Osteoblast (primary cell): ENCODE data around the gene KRAS. TPM values are rescaled to one million over a fixed set of nuclear protein-coding genes. Genes with fewer than 3 reads are reported as not detected.
A peak's percentile ranks its signal among the peaks of the same experiment; 100 is the strongest.
"Not testable (repeated sequence)": the region's sequence is repeated elsewhere in the genome, so short reads cannot be mapped to it uniquely, and the experiment has no call there.

Experiments used
- DNase-seq: peaks from one replicate; pipeline ENCODE4 v3.0.0; 2011; ENCODE audit warnings: low spot score, mixed read lengths; ENCODE audit not compliant: insufficient read length; ENCODE audit errors: missing footprints
- H2AFZ ChIP-seq: 2 replicates; pipeline ENCODE4 v1.6.0; 2011; ENCODE audit warnings: mild to moderate bottlenecking, low read length
- H3K27ac ChIP-seq: 2 replicates; pipeline ENCODE4 v1.5.1; 2011; ENCODE audit warnings: mild to moderate bottlenecking, low read depth, low read length, moderate library complexity
- H3K27me3 ChIP-seq: 2 replicates; pipeline ENCODE4 v1.6.0; 2012; ENCODE audit warnings: mild to moderate bottlenecking, control low read depth, inconsistent platforms, low read length, moderate library complexity; ENCODE audit not compliant: insufficient read depth
- H3K36me3 ChIP-seq: 2 replicates; pipeline ENCODE4 v1.5.1; 2011; ENCODE audit warnings: mild to moderate bottlenecking, low read length, control low read depth, moderate library complexity; ENCODE audit not compliant: insufficient read depth
- H3K4me1 ChIP-seq: 2 replicates; pipeline ENCODE4 v1.5.1; 2011; ENCODE audit warnings: mild to moderate bottlenecking, low read length, control low read depth, moderate library complexity; ENCODE audit not compliant: insufficient read depth
- H3K4me2 ChIP-seq: 2 replicates; pipeline ENCODE4 v1.6.0; 2011; ENCODE audit warnings: mild to moderate bottlenecking, low read length; ENCODE audit not compliant: insufficient read depth
- H3K4me3 ChIP-seq: fragments of 200-600 bp; sonication (generic); 3 replicates; pipeline ENCODE4 v1.5.1; 2012; ENCODE audit warnings: mild to moderate bottlenecking, low read length, inconsistent platforms; ENCODE audit not compliant: insufficient read depth
- H3K79me2 ChIP-seq: 2 replicates; pipeline ENCODE4 v1.6.0; 2012; ENCODE audit warnings: mild to moderate bottlenecking, low read length, control low read depth, inconsistent platforms; ENCODE audit not compliant: insufficient read depth
- H3K9me3 ChIP-seq: 2 replicates; pipeline ENCODE4 v1.5.1; 2011; ENCODE audit warnings: low read depth, low read length, control low read depth
- H4K20me1 ChIP-seq: 2 replicates; pipeline ENCODE4 v1.6.0; 2012; ENCODE audit warnings: mild to moderate bottlenecking, low read length, control low read depth; ENCODE audit not compliant: insufficient read depth
- total RNA-seq: library from RNA; depleted of rRNA; stranded (reverse); fragments of >200 nt; gene quantifications from 2 replicates; pipeline ENCODE4 v1.2.3, GENCODE V29; 2012
- TF ChIP-seq, protein P1 (sequence below): IDR thresholded peaks from 2 replicates; pipeline ENCODE4 v1.5.1; 2011; ENCODE audit warnings: mild to moderate bottlenecking, low read depth, low read length, moderate library complexity; ENCODE audit errors: extremely low read depth

The KRAS gene
- 18.5 and 23.9 TPM in 2 replicates for total RNA-seq

GRCh38 chr12:25250744-25251730 lies at the start of gene KRAS:
KRAS (minus strand) TSS chr12:25250929.
- H3K9me3 ChIP-seq = no peaks in the 10 kb centered on the region

GRCh38 chr12:25296381-25296780 lies 45.7 kb upstream of the KRAS start:
- no peaks in the 10 kb centered on the region for H3K36me3 ChIP-seq
- no peaks in the 10 kb centered on the region for H3K4me1 ChIP-seq
- no peaks in the 10 kb centered on the region for H4K20me1 ChIP-seq
- no peak overlapping the region for H3K4me2 ChIP-seq
- peaks cover 6% of the 10 kb centered on the region for H3K27me3 ChIP-seq
- no peak overlapping the region for H3K27ac ChIP-seq
- TF ChIP-seq, protein P1, sequence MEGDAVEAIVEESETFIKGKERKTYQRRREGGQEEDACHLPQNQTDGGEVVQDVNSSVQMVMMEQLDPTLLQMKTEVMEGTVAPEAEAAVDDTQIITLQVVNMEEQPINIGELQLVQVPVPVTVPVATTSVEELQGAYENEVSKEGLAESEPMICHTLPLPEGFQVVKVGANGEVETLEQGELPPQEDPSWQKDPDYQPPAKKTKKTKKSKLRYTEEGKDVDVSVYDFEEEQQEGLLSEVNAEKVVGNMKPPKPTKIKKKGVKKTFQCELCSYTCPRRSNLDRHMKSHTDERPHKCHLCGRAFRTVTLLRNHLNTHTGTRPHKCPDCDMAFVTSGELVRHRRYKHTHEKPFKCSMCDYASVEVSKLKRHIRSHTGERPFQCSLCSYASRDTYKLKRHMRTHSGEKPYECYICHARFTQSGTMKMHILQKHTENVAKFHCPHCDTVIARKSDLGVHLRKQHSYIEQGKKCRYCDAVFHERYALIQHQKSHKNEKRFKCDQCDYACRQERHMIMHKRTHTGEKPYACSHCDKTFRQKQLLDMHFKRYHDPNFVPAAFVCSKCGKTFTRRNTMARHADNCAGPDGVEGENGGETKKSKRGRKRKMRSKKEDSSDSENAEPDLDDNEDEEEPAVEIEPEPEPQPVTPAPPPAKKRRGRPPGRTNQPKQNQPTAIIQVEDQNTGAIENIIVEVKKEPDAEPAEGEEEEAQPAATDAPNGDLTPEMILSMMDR = no peak
- H3K4me3 ChIP-seq = no peak overlapping the region
- DNase-seq = no peak
- H3K79me2 ChIP-seq = no peaks in the 10 kb centered on the region
- no peak overlapping the region for H2AFZ ChIP-seq
- H3K9me3 ChIP-seq = no peaks in the 10 kb centered on the region

More at GRCh38 chr12:25250744-25251730, at the start of gene KRAS:
- H3K4me2 ChIP-seq = peak within 1 kb of the TSS; percentile 95
- H3K79me2 ChIP-seq = peaks cover 40% of the 10 kb centered on the region
- no peaks in the 10 kb centered on the region for H3K36me3 ChIP-seq
- peak within 1 kb of the TSS; percentile 73 for H3K27ac ChIP-seq
- DNase-seq = peak; percentile 99
- H3K4me3 ChIP-seq = peak within 1 kb of the TSS; percentile 86
- peaks cover 7% of the 10 kb centered on the region for H3K4me1 ChIP-seq
- peak within 1 kb of the TSS; percentile 89 for H2AFZ ChIP-seq
- TF ChIP-seq, protein P1 = no peak
- peaks cover 2% of the 10 kb centered on the region for H3K27me3 ChIP-seq
- peaks cover 6% of the 10 kb centered on the region for H4K20me1 ChIP-seq

- Histone ChIP-seq H3K4me2 (no peak overlapping the region), H2AFZ (no peak overlapping the region), H3K27me3 (peaks cover 2% of the 10 kb centered on the region), H3K9me3 (no peaks in the 10 kb centered on the region), H3K27ac (no peak overlapping the region), H3K4me1 (no peaks in the 10 kb centered on the region), H3K79me2 (no peaks in the 10 kb centered on the region), H3K4me3 (no peak overlapping the region), H3K36me3 (no peaks in the 10 kb centered on the region), H4K20me1 (no peaks in the 10 kb centered on the region)
- DNase-seq = no peak
- TF ChIP-seq, protein P1 = no peak
These were observed 44.6 kb upstream of the KRAS start for GRCh38 chr12:25295361-25295760.

DNA sequence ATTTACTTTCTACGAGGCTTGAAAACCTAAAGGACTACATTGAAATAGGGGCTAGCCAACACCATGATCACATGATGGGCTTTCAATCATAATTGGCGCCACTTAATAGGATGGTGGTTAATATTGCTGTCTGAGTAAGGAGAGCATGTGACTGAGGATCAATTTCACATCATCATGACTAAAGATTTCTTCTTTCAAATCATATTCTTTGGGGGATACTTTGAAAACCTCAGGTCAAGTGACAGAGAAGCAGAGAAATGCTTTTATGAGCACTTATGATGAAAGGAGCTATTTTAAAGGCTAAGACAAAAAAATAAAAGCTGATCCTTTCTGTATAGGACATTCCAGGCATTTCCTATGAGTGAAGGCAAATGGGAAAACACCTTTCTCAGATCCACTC lies 42.9 kb upstream of the KRAS start:
- H3K4me2 ChIP-seq = no peak overlapping the region
- no peak overlapping the region for H2AFZ ChIP-seq
- H3K36me3 ChIP-seq = no peaks in the 10 kb centered on the region
- H3K27ac ChIP-seq = no peak overlapping the region
- H3K79me2 ChIP-seq = no peaks in the 10 kb centered on the region
- DNase-seq = no peak
- H3K4me1 ChIP-seq = no peaks in the 10 kb centered on the region
- no peaks in the 10 kb centered on the region for H3K27me3 ChIP-seq
- TF ChIP-seq, protein P1 = no peak
- H3K9me3 ChIP-seq = no peaks in the 10 kb centered on the region
- H4K20me1 ChIP-seq = no peaks in the 10 kb centered on the region
- H3K4me3 ChIP-seq = no peak overlapping the region

DNA sequence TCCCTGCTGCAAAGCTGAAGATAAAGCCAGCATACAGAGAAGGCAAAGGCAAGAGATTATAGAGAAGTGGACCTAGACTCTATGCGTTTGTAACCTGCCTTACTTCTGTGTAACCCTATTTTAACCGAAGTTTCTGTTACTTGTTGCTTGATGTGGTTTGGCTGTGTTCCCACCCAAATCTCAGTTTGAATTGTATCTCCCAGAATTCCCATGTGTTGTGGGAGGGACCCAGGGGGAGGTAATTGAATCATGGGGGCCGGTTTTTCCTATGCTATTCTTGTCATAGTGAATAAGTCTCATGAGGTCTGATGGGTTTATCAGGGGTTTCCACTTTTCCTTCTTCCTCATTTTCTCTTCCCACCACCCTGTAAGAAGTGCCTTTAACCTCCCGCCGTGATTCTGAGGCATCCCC lies 42.1 kb upstream of the KRAS start:
- not testable (repeated sequence) for H3K4me2 ChIP-seq, H3K4me1 ChIP-seq, H3K36me3 ChIP-seq, H3K9me3 ChIP-seq, DNase-seq, H4K20me1 ChIP-seq, H3K27ac ChIP-seq, H3K79me2 ChIP-seq, H2AFZ ChIP-seq, H3K27me3 ChIP-seq, H3K4me3 ChIP-seq
